ENCODE data around the gene TJAP1. TPM values are rescaled to one million over a fixed set of nuclear protein-coding genes. Genes with fewer than 3 reads are reported as not detected.

Gene TJAP1
- total and polyA plus RNA-seq, 2 of the 8 experiments (the other 6 are each of a cell fraction or from before 2014, with no cell fraction given), result 30.7 to 40.4 TPM

GRCh38 chr6:43499028-43499815 lies 21.9 kb downstream of the TJAP1 start (continued):
- no peak for TF ChIP-seq SIN3A (conservative IDR thresholded peaks at IDR 0.05 in 1 of 2, IDR thresholded peaks at IDR 0.05 in 1 of 2; ENCODE audit: low read depth in 1 of 2, low read length in 2 of 2)

All from H1 (cell line).